GM19035 (cell line): ENCODE measurements around the gene MAPK4.

ENCODE experiments used
- ATAC-seq: cut with Tn5 transposase; IDR thresholded peaks from one replicate; pipeline ENCODE4 v1.9.1; 2021; ENCODE audit not compliant: unreplicated experiment

The MAPK4 gene

GRCh38 chr18:50623694-50624352 lies 63.9 kb downstream of the MAPK4 start:
- no peak for ATAC-seq

GRCh38 chr18:50624981-50625380 lies 65.1 kb downstream of the MAPK4 start:
- no peak for ATAC-seq

GRCh38 chr18:50626317-50626716 lies 66.4 kb downstream of the MAPK4 start:
- no peak for ATAC-seq

- ATAC-seq = no peak
These were observed 68.0 kb downstream of the MAPK4 start for GRCh38 chr18:50627594-50628532.

GRCh38 chr18:50628533-50628905 lies 68.6 kb downstream of the MAPK4 start:
- ATAC-seq = no peak

- ATAC-seq = no peak
These were observed 69.3 kb downstream of the MAPK4 start for GRCh38 chr18:50629148-50629631.

GRCh38 chr18:50630895-50631294 lies 71.0 kb downstream of the MAPK4 start:
- ATAC-seq = no peak

GRCh38 chr18:50632895-50633515 lies 73.1 kb downstream of the MAPK4 start:
- no peak for ATAC-seq

- ATAC-seq = no peak
These were observed 74.1 kb downstream of the MAPK4 start for GRCh38 chr18:50633992-50634391.

GRCh38 chr18:50636366-50637057 lies 76.6 kb downstream of the MAPK4 start:
- no peak for ATAC-seq

GRCh38 chr18:50638016-50638883 lies 78.4 kb downstream of the MAPK4 start:
- ATAC-seq = no peak

GRCh38 chr18:50638884-50639420 lies 79.1 kb downstream of the MAPK4 start:
- no peak for ATAC-seq

GRCh38 chr18:50639711-50640110 lies 79.8 kb downstream of the MAPK4 start:
- ATAC-seq = no peak

GRCh38 chr18:50642439-50642838 lies 82.6 kb downstream of the MAPK4 start:
- ATAC-seq = no peak

- no peak for ATAC-seq
These were observed 84.3 kb downstream of the MAPK4 start for GRCh38 chr18:50644146-50644545.

- no peak for ATAC-seq
These were observed 84.9 kb downstream of the MAPK4 start for GRCh38 chr18:50644807-50645206.

- ATAC-seq = no peak
These were observed 87.3 kb downstream of the MAPK4 start for GRCh38 chr18:50647237-50647636.

- ATAC-seq = no peak
These were observed 87.9 kb downstream of the MAPK4 start for GRCh38 chr18:50647792-50648191.

- ATAC-seq = no peak
These were observed 89.9 kb downstream of the MAPK4 start for GRCh38 chr18:50649821-50650220.

GRCh38 chr18:50651334-50651733 lies 91.4 kb downstream of the MAPK4 start:
- ATAC-seq = no peak
